GM19328 (cell line): Measurements from ENCODE around the gene NPFFR1.

Source experiments
- ATAC-seq: cut with Tn5 transposase; IDR thresholded peaks from one replicate; pipeline ENCODE4 v1.9.1; 2021; ENCODE audit warnings: mild to moderate bottlenecking, moderate library complexity; ENCODE audit not compliant: unreplicated experiment

NPFFR1 gene

GRCh38 chr10:70289739-70290138 lies 5.9 kb upstream of the NPFFR1 start:
- ATAC-seq, result no peak

- ATAC-seq, result no peak
Observed at GRCh38 chr10:70286616-70287015, 2.8 kb upstream of the NPFFR1 start.

- ATAC-seq, result no peak
Observed at GRCh38 chr10:70285476-70285831, 1.6 kb upstream of the NPFFR1 start.

- no peak for ATAC-seq
Observed at GRCh38 chr10:70284542-70285475, 1.0 kb upstream of the NPFFR1 start.

GRCh38 chr10:70283071-70283444 lies 746 bp downstream of the NPFFR1 start:
- ATAC-seq, result no peak

- ATAC-seq, result no peak
Observed at GRCh38 chr10:70281609-70282008, 2.2 kb downstream of the NPFFR1 start.

- no peak for ATAC-seq
Observed at GRCh38 chr10:70280099-70280498, 3.7 kb downstream of the NPFFR1 start.

- no peak for ATAC-seq
Observed at GRCh38 chr10:70277396-70278030, 6.3 kb downstream of the NPFFR1 start.

- no peak for ATAC-seq
Observed at GRCh38 chr10:70274643-70275042, 9.2 kb downstream of the NPFFR1 start.

- ATAC-seq, result no peak
Observed at GRCh38 chr10:70272925-70273316, 10.9 kb downstream of the NPFFR1 start.

- ATAC-seq, result no peak
Observed at GRCh38 chr10:70271996-70272924, 11.5 kb downstream of the NPFFR1 start.

- no peak for ATAC-seq
Observed at GRCh38 chr10:70270952-70271351, 12.9 kb downstream of the NPFFR1 start.

- ATAC-seq, result no peak
Observed at GRCh38 chr10:70269741-70270140, 14.1 kb downstream of the NPFFR1 start.

- no peak for ATAC-seq
Observed at GRCh38 chr10:70268376-70268775, 15.4 kb downstream of the NPFFR1 start.

- no peak for ATAC-seq
Observed at GRCh38 chr10:70267161-70267933, 16.5 kb downstream of the NPFFR1 start.

- no peak for ATAC-seq
Observed at GRCh38 chr10:70266701-70267100, 17.1 kb downstream of the NPFFR1 start.

- no peak for ATAC-seq
Observed at GRCh38 chr10:70266056-70266455, 17.7 kb downstream of the NPFFR1 start.

GRCh38 chr10:70265032-70265689 lies 18.6 kb downstream of the NPFFR1 start:
- no peak for ATAC-seq

- ATAC-seq, result no peak
Observed at GRCh38 chr10:70260734-70261133, 23.1 kb downstream of the NPFFR1 start.

- no peak for ATAC-seq
Observed at GRCh38 chr10:70260259-70260658, 23.5 kb downstream of the NPFFR1 start.
